GM19455 (cell line): ENCODE measurements around the gene EDC3.
"Not testable (repeated sequence)": the region's sequence is repeated elsewhere in the genome, so short reads cannot be mapped to it uniquely, and the experiment has no call there.

ENCODE experiments used
- ATAC-seq: cut with Tn5 transposase; IDR thresholded peaks from one replicate; pipeline ENCODE4 v1.9.1; 2021; ENCODE audit not compliant: unreplicated experiment

The EDC3 gene

GRCh38 chr15:74695597-74696397 lies at the start of gene EDC3:
TSS of gene EDC3 (minus strand) at chr15:74696024. CDS start at chr15:74675124, 20,900 bp downstream.
- ATAC-seq: peak; percentile 84

- no peak for ATAC-seq
Measured at GRCh38 chr15:74742422-74742821, 46.6 kb upstream of the EDC3 start.

GRCh38 chr15:74738239-74738638 lies 42.4 kb upstream of the EDC3 start:
- not testable (repeated sequence) for ATAC-seq

GRCh38 chr15:74735305-74735704 lies 39.5 kb upstream of the EDC3 start:
- ATAC-seq: no peak

- ATAC-seq: no peak
Measured at GRCh38 chr15:74733269-74733668, 37.4 kb upstream of the EDC3 start.

- no peak for ATAC-seq
Measured at GRCh38 chr15:74732846-74733245, 37.0 kb upstream of the EDC3 start.

GRCh38 chr15:74730619-74731316 lies 34.9 kb upstream of the EDC3 start:
- ATAC-seq: no peak

- ATAC-seq: not testable (repeated sequence)
Measured at GRCh38 chr15:74729372-74729771, 33.5 kb upstream of the EDC3 start.

- not testable (repeated sequence) for ATAC-seq
Measured at GRCh38 chr15:74728699-74729098, 32.9 kb upstream of the EDC3 start.

- ATAC-seq: no peak
Measured at GRCh38 chr15:74727727-74728126, 31.9 kb upstream of the EDC3 start.

- no peak for ATAC-seq
Measured at GRCh38 chr15:74726774-74727164, 30.9 kb upstream of the EDC3 start.

GRCh38 chr15:74725845-74726773 lies 30.3 kb upstream of the EDC3 start:
- no peak for ATAC-seq

- ATAC-seq: no peak
Measured at GRCh38 chr15:74725225-74725774, 29.5 kb upstream of the EDC3 start, which contains the start of gene CYP1A1. TSS of gene CYP1A1 (minus strand) at chr15:74725528. CDS start at chr15:74723097, 2,431 bp downstream.

- ATAC-seq: no peak
Measured at GRCh38 chr15:74724570-74725224, 28.9 kb upstream of the EDC3 start.

GRCh38 chr15:74723754-74724334 lies 28.0 kb upstream of the EDC3 start:
- no peak for ATAC-seq

GRCh38 chr15:74723187-74723586 lies 27.4 kb upstream of the EDC3 start:
- ATAC-seq: no peak

GRCh38 chr15:74722591-74722990 lies 26.8 kb upstream of the EDC3 start:
- no peak for ATAC-seq

- no peak for ATAC-seq
Measured at GRCh38 chr15:74716651-74717050, 20.8 kb upstream of the EDC3 start.

GRCh38 chr15:74712311-74712710 lies 16.5 kb upstream of the EDC3 start:
- no peak for ATAC-seq
